Osteoblast (primary cell): ENCODE measurements around the gene RASL11B. TPM values are rescaled to one million over a fixed set of nuclear protein-coding genes. Genes with fewer than 3 reads are reported as not detected.

Experiments used
- DNase-seq: peaks from one replicate; pipeline ENCODE4 v3.0.0; 2011; ENCODE audit warnings: low spot score, mixed read lengths; ENCODE audit not compliant: insufficient read length; ENCODE audit errors: missing footprints
- H2AFZ ChIP-seq: 2 replicates; pipeline ENCODE4 v1.6.0; 2011; ENCODE audit warnings: mild to moderate bottlenecking, low read length
- H3K27ac ChIP-seq: 2 replicates; pipeline ENCODE4 v1.5.1; 2011; ENCODE audit warnings: mild to moderate bottlenecking, low read depth, low read length, moderate library complexity
- H3K27me3 ChIP-seq: 2 replicates; pipeline ENCODE4 v1.6.0; 2012; ENCODE audit warnings: mild to moderate bottlenecking, control low read depth, inconsistent platforms, low read length, moderate library complexity; ENCODE audit not compliant: insufficient read depth
- H3K36me3 ChIP-seq: 2 replicates; pipeline ENCODE4 v1.5.1; 2011; ENCODE audit warnings: mild to moderate bottlenecking, low read length, control low read depth, moderate library complexity; ENCODE audit not compliant: insufficient read depth
- H3K4me1 ChIP-seq: 2 replicates; pipeline ENCODE4 v1.5.1; 2011; ENCODE audit warnings: mild to moderate bottlenecking, low read length, control low read depth, moderate library complexity; ENCODE audit not compliant: insufficient read depth
- H3K4me2 ChIP-seq: 2 replicates; pipeline ENCODE4 v1.6.0; 2011; ENCODE audit warnings: mild to moderate bottlenecking, low read length; ENCODE audit not compliant: insufficient read depth
- H3K4me3 ChIP-seq: fragments of 200-600 bp; sonication (generic); 3 replicates; pipeline ENCODE4 v1.5.1; 2012; ENCODE audit warnings: mild to moderate bottlenecking, low read length, inconsistent platforms; ENCODE audit not compliant: insufficient read depth
- H3K79me2 ChIP-seq: 2 replicates; pipeline ENCODE4 v1.6.0; 2012; ENCODE audit warnings: mild to moderate bottlenecking, low read length, control low read depth, inconsistent platforms; ENCODE audit not compliant: insufficient read depth
- H3K9me3 ChIP-seq: 2 replicates; pipeline ENCODE4 v1.5.1; 2011; ENCODE audit warnings: low read depth, low read length, control low read depth
- H4K20me1 ChIP-seq: 2 replicates; pipeline ENCODE4 v1.6.0; 2012; ENCODE audit warnings: mild to moderate bottlenecking, low read length, control low read depth; ENCODE audit not compliant: insufficient read depth
- total RNA-seq: library from RNA; depleted of rRNA; stranded (reverse); fragments of >200 nt; gene quantifications from 2 replicates; pipeline ENCODE4 v1.2.3, GENCODE V29; 2012
- TF ChIP-seq, protein P1 (sequence below): IDR thresholded peaks from 2 replicates; pipeline ENCODE4 v1.5.1; 2011; ENCODE audit warnings: mild to moderate bottlenecking, low read depth, low read length, moderate library complexity; ENCODE audit errors: extremely low read depth

The RASL11B gene
- total RNA-seq, 1 donor: under 0.01 TPM

DNA sequence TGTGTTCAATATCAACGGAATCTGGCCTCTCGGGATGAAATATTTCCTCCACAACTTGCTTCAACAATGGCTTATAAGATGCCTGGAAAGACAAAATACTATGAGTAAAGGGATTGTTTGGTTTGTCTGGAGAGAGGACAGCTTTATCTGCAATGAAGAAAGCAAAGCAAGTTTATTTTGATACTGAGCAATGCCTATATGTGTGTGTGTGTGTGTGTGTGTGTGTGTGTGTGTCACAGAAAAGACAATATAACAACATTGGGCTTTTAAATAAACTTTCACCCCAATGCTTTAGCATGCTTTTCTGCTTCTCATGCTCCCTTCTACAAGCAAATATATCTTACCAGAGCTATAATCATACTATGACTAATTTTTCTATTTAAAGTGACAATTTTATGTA is 45.4 kb downstream of the RASL11B start:
- H3K9me3 ChIP-seq: no peaks in the 10 kb centered on the region
- H3K4me1 ChIP-seq: peaks cover 14% of the 10 kb centered on the region
- H3K27ac ChIP-seq: no peak overlapping the region
- TF ChIP-seq, protein P1, sequence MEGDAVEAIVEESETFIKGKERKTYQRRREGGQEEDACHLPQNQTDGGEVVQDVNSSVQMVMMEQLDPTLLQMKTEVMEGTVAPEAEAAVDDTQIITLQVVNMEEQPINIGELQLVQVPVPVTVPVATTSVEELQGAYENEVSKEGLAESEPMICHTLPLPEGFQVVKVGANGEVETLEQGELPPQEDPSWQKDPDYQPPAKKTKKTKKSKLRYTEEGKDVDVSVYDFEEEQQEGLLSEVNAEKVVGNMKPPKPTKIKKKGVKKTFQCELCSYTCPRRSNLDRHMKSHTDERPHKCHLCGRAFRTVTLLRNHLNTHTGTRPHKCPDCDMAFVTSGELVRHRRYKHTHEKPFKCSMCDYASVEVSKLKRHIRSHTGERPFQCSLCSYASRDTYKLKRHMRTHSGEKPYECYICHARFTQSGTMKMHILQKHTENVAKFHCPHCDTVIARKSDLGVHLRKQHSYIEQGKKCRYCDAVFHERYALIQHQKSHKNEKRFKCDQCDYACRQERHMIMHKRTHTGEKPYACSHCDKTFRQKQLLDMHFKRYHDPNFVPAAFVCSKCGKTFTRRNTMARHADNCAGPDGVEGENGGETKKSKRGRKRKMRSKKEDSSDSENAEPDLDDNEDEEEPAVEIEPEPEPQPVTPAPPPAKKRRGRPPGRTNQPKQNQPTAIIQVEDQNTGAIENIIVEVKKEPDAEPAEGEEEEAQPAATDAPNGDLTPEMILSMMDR: no peak
- no peak for DNase-seq
- H3K79me2 ChIP-seq: no peaks in the 10 kb centered on the region
- peaks cover 6% of the 10 kb centered on the region for H4K20me1 ChIP-seq
- no peak overlapping the region for H3K4me3 ChIP-seq
- no peak overlapping the region for H3K4me2 ChIP-seq
- H3K36me3 ChIP-seq: no peaks in the 10 kb centered on the region
- H2AFZ ChIP-seq: no peak overlapping the region
- no peaks in the 10 kb centered on the region for H3K27me3 ChIP-seq

DNA sequence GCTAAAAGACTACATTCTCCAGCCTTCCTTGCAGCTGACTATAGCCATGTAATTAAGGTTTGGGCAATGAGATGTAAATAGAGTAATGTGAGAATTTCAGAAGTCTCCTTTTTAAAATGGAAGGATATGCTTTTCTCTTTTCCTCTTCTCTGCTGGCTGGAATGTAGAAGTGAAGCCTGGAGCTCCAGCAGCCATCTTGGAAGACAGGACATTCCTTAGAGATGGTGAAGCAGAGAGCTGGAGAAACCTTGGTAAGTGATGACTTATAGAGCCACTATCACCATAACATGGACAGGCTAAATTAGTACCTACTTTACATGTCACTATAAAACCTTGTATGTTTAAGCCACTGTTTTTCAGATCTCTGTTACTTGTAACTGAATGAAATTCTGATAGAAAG is 48.0 kb downstream of the RASL11B start:
- no peak for DNase-seq
- Histone ChIP-seq H3K4me3 (no peak overlapping the region), H3K27me3 (no peaks in the 10 kb centered on the region), H3K4me1 (peaks cover 26% of the 10 kb centered on the region), H3K4me2 (no peak overlapping the region), H3K27ac (no peak overlapping the region), H4K20me1 (no peaks in the 10 kb centered on the region), H2AFZ (no peak overlapping the region), H3K36me3 (no peaks in the 10 kb centered on the region), H3K79me2 (no peaks in the 10 kb centered on the region), H3K9me3 (no peaks in the 10 kb centered on the region)
- TF ChIP-seq, protein P1: no peak

DNA sequence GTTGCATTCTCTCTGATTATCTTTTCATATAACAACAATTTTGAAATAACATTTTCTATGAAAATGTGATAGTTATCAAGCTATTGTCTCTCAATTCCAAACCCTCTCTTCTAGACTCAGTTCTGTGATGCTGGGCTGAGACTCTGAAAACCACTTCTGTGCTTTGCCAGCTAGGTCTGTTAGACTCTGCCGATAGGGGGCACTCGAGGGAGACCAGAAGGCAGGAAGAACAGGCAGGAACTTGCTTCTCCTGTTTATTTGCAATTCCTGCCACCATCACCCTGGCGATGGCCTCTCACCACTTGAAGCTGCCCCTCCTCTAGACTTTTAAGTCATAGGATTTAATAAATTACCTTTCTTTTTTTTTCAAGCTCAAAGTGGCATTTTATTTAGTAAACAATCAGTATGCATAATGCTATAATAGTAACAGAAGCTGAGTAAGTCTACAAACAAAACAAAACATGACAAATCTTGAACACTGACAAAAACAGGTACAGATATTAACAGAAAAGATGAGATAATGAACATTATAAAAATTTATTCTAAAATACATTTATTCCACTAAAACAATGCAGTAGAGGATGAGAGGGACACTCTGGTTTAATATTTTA is 49.7 kb downstream of the RASL11B start:
- TF ChIP-seq, protein P1: peak; percentile 88
- Histone ChIP-seq H3K4me1 (peaks cover 31% of the 10 kb centered on the region), H3K4me2 (no peak overlapping the region), H3K36me3 (no peaks in the 10 kb centered on the region), H2AFZ (no peak overlapping the region), H4K20me1 (no peaks in the 10 kb centered on the region), H3K4me3 (no peak overlapping the region), H3K9me3 (no peaks in the 10 kb centered on the region), H3K27ac (no peak overlapping the region), H3K79me2 (no peaks in the 10 kb centered on the region), H3K27me3 (no peaks in the 10 kb centered on the region)
- peak; percentile 61 for DNase-seq

DNA sequence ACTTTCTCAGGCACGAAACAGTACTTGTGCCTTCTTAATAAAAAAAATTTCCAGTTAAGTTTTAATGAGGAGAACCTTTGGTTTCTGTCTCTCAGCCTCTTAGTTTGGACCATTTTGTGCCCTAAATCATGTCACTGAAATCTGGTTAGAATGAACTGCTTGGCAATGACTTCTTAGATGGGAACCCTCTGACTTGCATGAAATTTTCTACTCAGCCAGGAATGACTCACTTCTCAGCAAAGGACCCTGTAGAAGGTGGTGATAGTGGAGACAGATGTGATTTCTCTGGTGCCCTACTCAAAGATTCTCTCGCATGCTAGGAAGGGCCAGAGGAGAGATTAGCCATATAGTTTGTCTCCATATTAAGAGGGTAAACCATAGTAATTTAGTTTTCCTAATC is 50.5 kb downstream of the RASL11B start:
- Histone ChIP-seq H3K27ac (no peak overlapping the region), H3K4me2 (no peak overlapping the region), H3K27me3 (no peaks in the 10 kb centered on the region), H3K4me3 (no peak overlapping the region), H3K9me3 (no peaks in the 10 kb centered on the region), H2AFZ (no peak overlapping the region), H3K36me3 (no peaks in the 10 kb centered on the region), H4K20me1 (no peaks in the 10 kb centered on the region), H3K4me1 (peaks cover 31% of the 10 kb centered on the region), H3K79me2 (no peaks in the 10 kb centered on the region)
- no peak for DNase-seq
- TF ChIP-seq, protein P1: no peak
